K562 (cell line): Measurements from ENCODE around the gene TGFB2. TPM values are rescaled to one million over a fixed set of nuclear protein-coding genes. Genes with fewer than 3 reads are reported as not detected.

Experiments used
- BHLHE40 ChIP-seq: IDR thresholded peaks from 2 replicates; pipeline ENCODE4 v1.6.1; 2011; ENCODE audit warnings: low read length, improper control_type of control experiment
- CEBPG ChIP-seq, 3 experiments: fragments of 200-800 bp in 1 of 3; sonication (Bioruptor generic) in 1 of 3; sonication (generic) in 1 of 3; formaldehyde crosslinking in 1 of 3; IDR thresholded peaks in 2 of 3; conservative IDR thresholded peaks in 1 of 3; 2 replicates each; pipeline versions ENCODE4 v1.6.1 to v1.8.0; 2016 to 2022; ENCODE audit warnings: missing compliant biosample characterization in 2 of 3, missing genetic modification characterization in 2 of 3, mild to moderate bottlenecking in 1 of 3, missing genetic modification reagents in 1 of 3
- CREM ChIP-seq: IDR thresholded peaks from 2 replicates; pipeline ENCODE4 v1.6.1; 2014; ENCODE audit warnings: antibody characterized with exemption, low read depth
- FOXA1 ChIP-seq: fragments of 450-650 bp; IDR thresholded peaks from 2 replicates; pipeline ENCODE4 v1.6.1; 2016; ENCODE audit warnings: mild to moderate bottlenecking, borderline replicate concordance
- FOXK2 ChIP-seq, 2 experiments: fragments of 450-650 bp; IDR thresholded peaks in 1 of 2; conservative IDR thresholded peaks in 1 of 2; 2 replicates each; pipeline ENCODE4 v1.6.1; 2016; ENCODE audit warnings: low read depth in 2 of 2, mild to moderate bottlenecking in 1 of 2
- HMBOX1 ChIP-seq: sonication (generic); IDR thresholded peaks from 2 replicates; pipeline ENCODE4 v1.6.1; 2016
- HSF4 ChIP-seq: fragments of 250-450 bp; sonication (Bioruptor Pico); IDR thresholded peaks from 2 replicates; pipeline ENCODE4 v2.1.2; 2022; ENCODE audit warnings: mild to moderate bottlenecking, moderate library complexity, borderline replicate concordance
- KDM1A ChIP-seq, 2 experiments: fragments of 450-650 bp; IDR thresholded peaks; 2 replicates each; pipeline ENCODE4 v1.6.1; 2016; ENCODE audit warnings: mild to moderate bottlenecking in 2 of 2
- MCM2 ChIP-seq: fragments of 450-650 bp; IDR thresholded peaks from 2 replicates; pipeline ENCODE4 v1.6.1; 2017; ENCODE audit warnings: low read depth, mild to moderate bottlenecking
- MEIS2 ChIP-seq: fragments of 450-650 bp; IDR thresholded peaks from 2 replicates; pipeline ENCODE4 v1.6.1; 2014; ENCODE audit warnings: mild to moderate bottlenecking; ENCODE audit not compliant: partially characterized antibody
- NONO ChIP-seq, 2 experiments: fragments of 200-400 bp in 1 of 2; fragments of 450-650 bp in 1 of 2; formaldehyde crosslinking in 1 of 2; IDR thresholded peaks; 2 replicates each; pipeline ENCODE4 v1.6.1; 2017; ENCODE audit warnings: low read depth in 2 of 2, mild to moderate bottlenecking in 2 of 2, moderate library complexity in 2 of 2, low read length in 1 of 2
- RAD21 ChIP-seq, 2 experiments: fragments of 250-450 bp in 1 of 2; fragments of 450-650 bp in 1 of 2; sonication (Bioruptor Pico) in 1 of 2; formaldehyde crosslinking in 1 of 2; IDR thresholded peaks in 1 of 2; conservative IDR thresholded peaks in 1 of 2; 2 replicates each; pipeline versions ENCODE4 v1.4.0 to v1.8.0; 2020 to 2022; ENCODE audit warnings: mild to moderate bottlenecking in 2 of 2, moderate library complexity in 1 of 2
- RHOXF2B ChIP-seq: fragments of 250-450 bp; sonication (Bioruptor Pico); conservative IDR thresholded peaks from 2 replicates; pipeline ENCODE4 v1.5.1; 2021
- TEAD4 ChIP-seq, 2 experiments: sonication (generic) in 1 of 2; formaldehyde crosslinking in 1 of 2; IDR thresholded peaks; 2 replicates each; pipeline versions ENCODE4 v1.6.1 to v1.8.0; 2012 to 2022; ENCODE audit warnings: borderline replicate concordance in 1 of 2, inconsistent platforms in 1 of 2, low read length in 1 of 2, mild to moderate bottlenecking in 1 of 2, missing genetic modification reagents in 1 of 2
- TOE1 ChIP-seq, 2 experiments: fragments of 450-650 bp in 1 of 2; sonication (generic) in 1 of 2; formaldehyde crosslinking in 1 of 2; IDR thresholded peaks; 2 replicates each; pipeline versions ENCODE4 v1.7.1 to v1.8.0; 2016 to 2022; ENCODE audit warnings: borderline replicate concordance in 2 of 2, mild to moderate bottlenecking in 2 of 2, antibody characterized with exemption in 1 of 2, inconsistent platforms in 1 of 2, low read depth in 1 of 2, missing genetic modification reagents in 1 of 2, moderate library complexity in 1 of 2
- USF2 ChIP-seq: sonication (generic); formaldehyde crosslinking; IDR thresholded peaks from 2 replicates; pipeline ENCODE4 v1.5.0; 2020; ENCODE audit warnings: missing genetic modification reagents
- ZNF197 ChIP-seq: fragments of 200-800 bp; sonication (Bioruptor generic); IDR thresholded peaks from 2 replicates; pipeline ENCODE4 v1.6.1; 2016; ENCODE audit warnings: low read depth, missing genetic modification characterization, missing compliant biosample characterization
- ZNF253 ChIP-seq: fragments of 250-450 bp; sonication (Bioruptor Pico); conservative IDR thresholded peaks from 2 replicates; pipeline ENCODE4 v1.6.1; 2021; ENCODE audit warnings: mild to moderate bottlenecking
- polyA plus RNA-seq, 8 experiments: library from polyadenylated mRNA; depleted of rRNA in 4 of 8; stranded (reverse) in 5 of 8; unstranded in 3 of 8; fragments of >200 nt; fragmentation: Nextera tagmentation in 2 of 8; fragmentation: Illumina TruSeq in 1 of 8; extraction: Ambion mirVana in 2 of 8; extraction: Trizol in 1 of 8; gene quantifications; 2 replicates each; pipeline versions ENCODE4 v1.2.1 to v1.2.3, GENCODE V29; 2011 to 2014; ENCODE audit warnings: inconsistent platforms in 1 of 8, missing spikeins in 1 of 8
- total RNA-seq, 7 experiments: library from RNA; depleted of rRNA in 6 of 7; stranded (reverse); fragments of >200 nt in 6 of 7; fragmentation: Illumina TruSeq in 2 of 7; extraction: Trizol in 2 of 7; gene quantifications; 2 replicates each; pipeline versions ENCODE4 v1.2.1 to v1.2.3, GENCODE V29; 2011 to 2021; ENCODE audit warnings: low replicate concordance in 1 of 7
- TF ChIP-seq, protein P1 (sequence below): sonication (generic); formaldehyde crosslinking; IDR thresholded peaks from 2 replicates; pipeline ENCODE4 v1.8.0; 2022; ENCODE audit warnings: missing genetic modification reagents, mild to moderate bottlenecking, borderline replicate concordance
- TF ChIP-seq, protein P2 (sequence below): fragments of 250-450 bp; sonication (Bioruptor Pico); IDR thresholded peaks from 2 replicates; pipeline ENCODE4 v1.8.0; 2021; ENCODE audit warnings: moderate library complexity, mild to moderate bottlenecking, inconsistent platforms

The TGFB2 gene
- total and polyA plus RNA-seq, 9 of the 15 experiments (the other 6 are each of a cell fraction or from before 2014, with no cell fraction given), result 0.03 to 0.41 (median 0.11) TPM; not detected in 3

- TF ChIP-seq, protein P1, sequence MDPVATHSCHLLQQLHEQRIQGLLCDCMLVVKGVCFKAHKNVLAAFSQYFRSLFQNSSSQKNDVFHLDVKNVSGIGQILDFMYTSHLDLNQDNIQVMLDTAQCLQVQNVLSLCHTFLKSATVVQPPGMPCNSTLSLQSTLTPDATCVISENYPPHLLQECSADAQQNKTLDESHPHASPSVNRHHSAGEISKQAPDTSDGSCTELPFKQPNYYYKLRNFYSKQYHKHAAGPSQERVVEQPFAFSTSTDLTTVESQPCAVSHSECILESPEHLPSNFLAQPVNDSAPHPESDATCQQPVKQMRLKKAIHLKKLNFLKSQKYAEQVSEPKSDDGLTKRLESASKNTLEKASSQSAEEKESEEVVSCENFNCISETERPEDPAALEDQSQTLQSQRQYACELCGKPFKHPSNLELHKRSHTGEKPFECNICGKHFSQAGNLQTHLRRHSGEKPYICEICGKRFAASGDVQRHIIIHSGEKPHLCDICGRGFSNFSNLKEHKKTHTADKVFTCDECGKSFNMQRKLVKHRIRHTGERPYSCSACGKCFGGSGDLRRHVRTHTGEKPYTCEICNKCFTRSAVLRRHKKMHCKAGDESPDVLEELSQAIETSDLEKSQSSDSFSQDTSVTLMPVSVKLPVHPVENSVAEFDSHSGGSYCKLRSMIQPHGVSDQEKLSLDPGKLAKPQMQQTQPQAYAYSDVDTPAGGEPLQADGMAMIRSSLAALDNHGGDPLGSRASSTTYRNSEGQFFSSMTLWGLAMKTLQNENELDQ (CRISPR knock-in tag), result no peak
- no peak for TF ChIP-seq CEBPG (CRISPR knock-in tag; IDR thresholded peaks at IDR 0.05)
- 0 out of 4 replicates have a peak, but pooled peaks of 1 of the 2 experiments have one; percentile 11 for TF ChIP-seq CEBPG (tag; conservative IDR thresholded peaks at IDR 0.05 in 1 of 2, IDR thresholded peaks at IDR 0.05 in 1 of 2)
- TF ChIP-seq, protein P2, sequence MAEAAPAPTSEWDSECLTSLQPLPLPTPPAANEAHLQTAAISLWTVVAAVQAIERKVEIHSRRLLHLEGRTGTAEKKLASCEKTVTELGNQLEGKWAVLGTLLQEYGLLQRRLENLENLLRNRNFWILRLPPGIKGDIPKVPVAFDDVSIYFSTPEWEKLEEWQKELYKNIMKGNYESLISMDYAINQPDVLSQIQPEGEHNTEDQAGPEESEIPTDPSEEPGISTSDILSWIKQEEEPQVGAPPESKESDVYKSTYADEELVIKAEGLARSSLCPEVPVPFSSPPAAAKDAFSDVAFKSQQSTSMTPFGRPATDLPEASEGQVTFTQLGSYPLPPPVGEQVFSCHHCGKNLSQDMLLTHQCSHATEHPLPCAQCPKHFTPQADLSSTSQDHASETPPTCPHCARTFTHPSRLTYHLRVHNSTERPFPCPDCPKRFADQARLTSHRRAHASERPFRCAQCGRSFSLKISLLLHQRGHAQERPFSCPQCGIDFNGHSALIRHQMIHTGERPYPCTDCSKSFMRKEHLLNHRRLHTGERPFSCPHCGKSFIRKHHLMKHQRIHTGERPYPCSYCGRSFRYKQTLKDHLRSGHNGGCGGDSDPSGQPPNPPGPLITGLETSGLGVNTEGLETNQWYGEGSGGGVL (CRISPR knock-in tag), result no peak
- TF ChIP-seq FOXK2 (conservative IDR thresholded peaks at IDR 0.05 in 1 of 2, IDR thresholded peaks at IDR 0.05 in 1 of 2; ENCODE audit: low read depth in 2 of 2), result no peak
- TF ChIP-seq KDM1A (IDR thresholded peaks at IDR 0.05), result no peak
- no peak for TF ChIP-seq HSF4 (CRISPR knock-in tag)
- 0 out of 2 replicates have a peak, but pooled peaks have one; percentile 10 for TF ChIP-seq CREM
- TF ChIP-seq BHLHE40, result no peak
- no peak for TF ChIP-seq MEIS2
- TF ChIP-seq MCM2, result no peak
- TF ChIP-seq FOXA1, result no peak
- TF ChIP-seq TEAD4 (IDR thresholded peaks at IDR 0.05; ENCODE audit: low read length), result 0 out of 2 replicates have a peak, but pooled peaks have one; percentile 16
- no peak for TF ChIP-seq TEAD4 (CRISPR knock-in tag; IDR thresholded peaks at IDR 0.05; ENCODE audit: borderline replicate concordance)
- TF ChIP-seq USF2 (CRISPR knock-in tag), result no peak
- TF ChIP-seq RHOXF2B (CRISPR knock-in tag), result no peak
- TF ChIP-seq ZNF253 (CRISPR knock-in tag), result no peak
- TF ChIP-seq RAD21 (CRISPR knock-in tag; conservative IDR thresholded peaks at IDR 0.05 in 1 of 2, IDR thresholded peaks at IDR 0.05 in 1 of 2), result peak; percentile 69 to 82
- TF ChIP-seq NONO (IDR thresholded peaks at IDR 0.05; ENCODE audit: low read depth in 2 of 2, low read length in 1 of 2), result no peak
- peak; percentile 37; the same call in 1 of the 2 replicates for TF ChIP-seq HMBOX1
- TF ChIP-seq ZNF197 (CRISPR knock-in tag), result no peak
- no peak for TF ChIP-seq TOE1 (IDR thresholded peaks at IDR 0.05; ENCODE audit: borderline replicate concordance)
- TF ChIP-seq TOE1 (CRISPR knock-in tag; IDR thresholded peaks at IDR 0.05; ENCODE audit: borderline replicate concordance, low read depth), result no peak
Measured at GRCh38 chr1:218299416-218299815, 45.7 kb upstream of the TGFB2 start (continued).
